ENCODE data around the gene PPP2R5E.

- TF ChIP-seq GATA3 (IDR thresholded peaks at IDR 0.05; ENCODE audit: low read depth, low read length) (no peak), GATA2 (IDR thresholded peaks at IDR 0.05; ENCODE audit: low read depth, low read length) (no peak)
These were observed 30.4 kb upstream of the PPP2R5E start for GRCh38 chr14:63573581-63573980.
